Measurements from ENCODE around the gene DUSP16.

DUSP16 gene

DNA sequence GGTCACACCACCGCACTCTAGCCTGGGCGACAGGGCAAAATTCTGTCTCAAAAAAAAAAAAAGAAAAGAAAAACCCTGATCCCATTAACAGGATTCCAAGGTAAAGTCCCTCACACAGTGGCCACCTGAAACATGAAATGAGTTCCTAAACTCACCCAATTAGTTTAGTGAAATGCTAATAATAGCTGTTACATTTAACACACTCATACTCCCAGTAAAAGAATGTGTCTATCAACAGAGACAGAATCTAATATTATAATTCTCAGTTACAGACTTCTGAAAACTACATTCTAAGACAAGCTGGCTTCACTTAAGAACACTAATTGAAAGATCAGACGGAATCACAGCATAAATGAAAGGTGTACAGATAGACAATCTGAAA lies 44.2 kb downstream of the DUSP16 start:
- DNase-seq (ENCODE audit: low spot score), result no peak
- POLR2A ChIA-PET (ENCODE audit: low non-redundant PET), result no interaction called here
- CTCF ChIA-PET, result no interaction called here
- H3K27ac ChIP-seq, result no peak overlapping the region
- TF ChIP-seq, protein P1, sequence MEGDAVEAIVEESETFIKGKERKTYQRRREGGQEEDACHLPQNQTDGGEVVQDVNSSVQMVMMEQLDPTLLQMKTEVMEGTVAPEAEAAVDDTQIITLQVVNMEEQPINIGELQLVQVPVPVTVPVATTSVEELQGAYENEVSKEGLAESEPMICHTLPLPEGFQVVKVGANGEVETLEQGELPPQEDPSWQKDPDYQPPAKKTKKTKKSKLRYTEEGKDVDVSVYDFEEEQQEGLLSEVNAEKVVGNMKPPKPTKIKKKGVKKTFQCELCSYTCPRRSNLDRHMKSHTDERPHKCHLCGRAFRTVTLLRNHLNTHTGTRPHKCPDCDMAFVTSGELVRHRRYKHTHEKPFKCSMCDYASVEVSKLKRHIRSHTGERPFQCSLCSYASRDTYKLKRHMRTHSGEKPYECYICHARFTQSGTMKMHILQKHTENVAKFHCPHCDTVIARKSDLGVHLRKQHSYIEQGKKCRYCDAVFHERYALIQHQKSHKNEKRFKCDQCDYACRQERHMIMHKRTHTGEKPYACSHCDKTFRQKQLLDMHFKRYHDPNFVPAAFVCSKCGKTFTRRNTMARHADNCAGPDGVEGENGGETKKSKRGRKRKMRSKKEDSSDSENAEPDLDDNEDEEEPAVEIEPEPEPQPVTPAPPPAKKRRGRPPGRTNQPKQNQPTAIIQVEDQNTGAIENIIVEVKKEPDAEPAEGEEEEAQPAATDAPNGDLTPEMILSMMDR (conservative IDR thresholded peaks at IDR 0.05; ENCODE audit: low read depth), result no peak

DNA sequence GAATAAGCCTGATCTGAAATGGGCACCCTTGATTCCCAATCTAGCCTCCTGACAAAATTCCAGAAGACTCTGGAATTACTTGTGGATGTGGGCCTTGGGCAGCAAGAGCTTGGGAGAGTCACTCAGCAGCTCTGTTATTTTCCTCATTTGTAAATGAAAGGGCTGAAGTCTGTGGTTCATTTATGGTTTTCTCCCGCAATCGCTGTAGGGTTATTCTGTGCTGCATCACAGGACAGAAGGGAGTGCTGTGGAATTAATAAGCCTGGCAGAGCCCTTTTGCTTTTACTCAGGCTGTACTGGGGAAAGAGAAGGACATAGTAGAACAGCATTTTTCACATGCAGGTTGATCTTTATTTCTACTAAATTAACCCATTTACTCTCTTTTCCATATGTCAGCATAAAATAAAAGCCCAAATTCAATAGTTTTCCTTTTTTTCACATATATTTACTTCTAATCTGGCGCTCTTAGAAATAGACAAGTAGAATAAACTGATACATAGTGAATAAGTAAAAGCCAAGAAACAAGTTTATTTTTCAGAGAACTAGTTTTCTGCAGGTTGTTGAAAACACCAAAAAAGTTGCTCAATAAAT lies 49.2 kb downstream of the DUSP16 start:
- no peak overlapping the region for H3K27ac ChIP-seq
- CTCF ChIA-PET, result interaction anchor here (0.6 to 0.7 kb wide), 3 partner anchors 14 to 108 kb away, joined by 3 to 4 read pairs (median 4); no protein-coding TSS in a partner anchor
- TF ChIP-seq, protein P1 (conservative IDR thresholded peaks at IDR 0.05; ENCODE audit: low read depth), result no peak
- POLR2A ChIA-PET (ENCODE audit: low non-redundant PET), result no interaction called here
- DNase-seq (ENCODE audit: low spot score), result no peak

DNA sequence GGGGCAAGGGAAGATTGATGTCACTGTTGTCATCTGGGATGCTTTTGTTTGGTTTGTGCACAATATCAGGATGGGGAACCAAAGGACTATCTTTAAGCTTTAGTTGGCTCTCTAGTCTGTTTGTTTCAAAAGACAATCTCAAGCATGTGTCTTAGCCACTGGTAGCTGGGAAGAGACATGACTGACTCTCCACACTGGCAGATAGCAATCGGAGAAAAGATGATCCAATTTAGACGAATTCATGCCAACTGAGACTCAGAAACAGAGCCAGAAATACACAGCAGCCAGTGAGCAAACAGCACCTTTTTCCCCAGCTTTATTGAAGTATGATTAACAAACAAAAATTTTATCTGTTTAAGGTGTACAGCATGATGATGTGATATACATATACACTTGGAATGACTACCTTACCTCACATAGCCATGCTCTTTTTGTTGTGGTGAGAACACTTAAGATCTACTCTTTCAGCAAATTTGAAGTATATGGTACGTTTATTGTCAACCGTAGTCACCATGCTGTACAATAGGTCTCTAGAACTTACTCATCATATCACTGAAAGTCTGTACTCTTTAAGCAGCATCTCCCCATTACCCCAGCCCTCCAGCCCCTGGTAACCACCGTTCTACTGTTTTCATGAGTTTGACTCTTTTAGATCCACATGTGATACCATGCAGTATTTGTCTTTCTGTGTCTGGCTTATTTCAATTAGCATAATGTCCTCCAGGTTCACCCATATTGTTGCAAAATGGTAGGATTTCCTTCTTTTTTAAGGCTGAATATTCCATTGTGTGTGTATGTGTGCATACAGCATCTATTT lies 50.6 kb downstream of the DUSP16 start:
- TF ChIP-seq, protein P1 (conservative IDR thresholded peaks at IDR 0.05; ENCODE audit: low read depth), result no peak
- DNase-seq (ENCODE audit: low spot score), result no peak
- POLR2A ChIA-PET (ENCODE audit: low non-redundant PET), result no interaction called here
- H3K27ac ChIP-seq, result no peak overlapping the region
- CTCF ChIA-PET, result interaction anchor here (0.6 kb wide), 1 partner anchor 14 kb away, joined by 4 read pairs; no protein-coding TSS in a partner anchor

DNA sequence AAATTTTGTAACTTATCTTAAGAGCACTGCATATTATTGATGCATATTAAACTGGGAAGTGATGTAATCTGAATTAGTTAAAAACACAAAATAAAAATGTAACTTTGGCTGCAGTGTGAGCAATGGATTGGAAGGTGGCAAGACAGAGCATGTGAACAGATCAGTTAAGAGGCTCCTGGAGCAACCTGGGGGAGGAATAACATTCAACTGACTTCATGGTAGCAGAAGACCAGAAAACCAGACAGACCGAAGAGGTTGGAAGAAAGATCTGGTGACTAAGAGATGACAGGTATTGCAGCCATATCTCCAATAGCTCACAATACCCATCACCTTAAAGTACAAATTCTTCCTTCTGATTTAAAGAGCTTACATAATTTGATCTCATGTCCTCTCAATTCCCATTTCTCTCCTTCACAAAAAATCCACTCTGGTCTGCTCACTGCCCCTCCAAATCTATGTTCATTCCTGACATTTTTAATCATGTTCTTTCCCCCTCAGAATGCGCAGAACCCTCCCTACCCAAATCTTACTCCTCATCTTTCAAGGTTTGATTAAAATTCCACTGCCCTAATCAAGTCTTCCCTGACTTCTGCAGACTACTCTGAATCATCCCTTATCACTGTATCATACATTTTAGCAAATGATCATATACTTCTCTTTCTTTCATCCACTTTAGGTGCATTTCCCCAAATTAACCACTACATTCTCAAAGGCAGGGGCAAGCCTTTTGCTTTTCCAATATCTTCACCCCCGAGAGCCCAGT lies 51.5 kb downstream of the DUSP16 start:
- H3K27ac ChIP-seq, result no peak overlapping the region
- CTCF ChIA-PET, result interaction anchor here (0.6 to 1.0 kb wide), 2 partner anchors 15 to 162 kb away, joined by 3 to 4 read pairs; no protein-coding TSS in a partner anchor
- POLR2A ChIA-PET (ENCODE audit: low non-redundant PET), result interaction anchor here (1.0 kb wide), 1 partner anchor 50 kb away, joined by 5 read pairs; no protein-coding TSS in a partner anchor
- TF ChIP-seq, protein P1 (conservative IDR thresholded peaks at IDR 0.05; ENCODE audit: low read depth), result no peak
- peak; percentile 24 for DNase-seq (ENCODE audit: low spot score)

DNA sequence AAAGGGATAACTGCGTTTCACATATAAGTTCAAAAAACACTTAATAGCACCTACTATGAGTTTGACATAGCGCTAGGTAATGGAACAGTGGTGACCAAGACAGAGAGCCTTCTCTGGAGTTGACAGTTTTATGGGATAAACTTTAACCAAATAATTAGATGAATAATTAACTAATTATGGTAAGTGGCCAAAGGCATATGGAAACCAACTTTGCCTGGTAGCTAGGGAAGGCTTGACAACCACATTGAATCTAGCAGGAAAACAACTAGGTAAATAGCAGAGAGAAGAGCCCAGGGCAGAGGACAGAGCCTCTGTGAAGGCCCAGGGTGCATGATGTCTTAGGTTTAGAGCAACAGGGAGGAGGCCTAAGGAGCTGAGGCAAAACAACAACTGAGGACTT lies 52.1 kb downstream of the DUSP16 start:
- POLR2A ChIA-PET (ENCODE audit: low non-redundant PET), result interaction anchor here (1.0 kb wide), 1 partner anchor 50 kb away, joined by 5 read pairs; no protein-coding TSS in a partner anchor
- no peak for DNase-seq (ENCODE audit: low spot score)
- TF ChIP-seq, protein P1 (conservative IDR thresholded peaks at IDR 0.05; ENCODE audit: low read depth), result no peak
- CTCF ChIA-PET, result interaction anchor here (1.0 kb wide), 1 partner anchor 161 kb away, joined by 3 read pairs; no protein-coding TSS in a partner anchor
- H3K27ac ChIP-seq, result no peak overlapping the region

DNA sequence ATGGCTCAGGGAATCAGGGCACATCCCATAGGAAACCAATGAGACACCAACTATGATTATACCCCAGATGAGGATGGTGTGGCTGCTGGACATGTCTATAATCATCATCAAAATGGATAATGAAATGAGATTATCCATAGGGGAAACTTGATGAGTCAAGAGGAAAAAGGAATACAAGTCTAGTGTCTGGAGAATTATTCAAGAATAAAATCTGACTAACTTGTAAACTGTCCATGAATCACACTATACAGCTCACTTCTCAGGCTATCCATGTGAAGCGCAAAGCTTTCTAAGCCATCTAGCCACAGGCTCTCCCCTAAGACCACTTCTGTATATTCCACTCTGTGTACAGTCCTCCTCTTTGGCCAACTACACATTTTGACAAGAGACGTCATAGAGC lies 52.5 kb downstream of the DUSP16 start:
- TF ChIP-seq, protein P1 (conservative IDR thresholded peaks at IDR 0.05; ENCODE audit: low read depth), result no peak
- POLR2A ChIA-PET (ENCODE audit: low non-redundant PET), result interaction anchor here (1.0 kb wide), 1 partner anchor 51 kb away, joined by 5 read pairs; no protein-coding TSS in a partner anchor
- DNase-seq (ENCODE audit: low spot score), result peak; percentile 26
- CTCF ChIA-PET, result interaction anchor here (1.0 kb wide), 1 partner anchor 161 kb away, joined by 3 read pairs; no protein-coding TSS in a partner anchor
- H3K27ac ChIP-seq, result no peak overlapping the region
